ENCODE measurements around the gene ZNF292.
"Not testable (repeated sequence)": the region's sequence is repeated elsewhere in the genome, so short reads cannot be mapped to it uniquely, and the experiment has no call there.

ZNF292 gene

DNA sequence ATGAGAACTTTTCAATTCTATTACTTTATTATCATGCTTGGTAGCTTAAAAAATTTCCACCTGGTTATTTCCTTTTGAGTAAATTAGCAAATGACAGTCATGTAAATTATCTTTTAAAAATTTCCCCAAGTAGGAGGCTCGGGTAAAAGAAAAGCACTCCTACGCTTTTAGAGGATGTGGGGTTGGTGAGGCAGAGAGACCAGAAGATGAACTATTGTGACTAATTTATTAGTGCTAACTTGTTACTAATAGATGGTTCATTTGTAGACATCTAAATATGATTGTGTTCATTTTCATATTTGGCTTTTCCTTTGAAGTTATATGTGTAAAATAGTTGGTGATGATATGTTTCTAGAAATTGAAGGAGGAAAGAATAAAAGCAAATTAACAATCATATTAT, 27.0 kb downstream of the ZNF292 start:
- 92 to 93% methylated on average over 2 of the region's 2 CpGs for WGBS, 2 experiments
- no peaks in the 10 kb centered on the region for H3K9me3 ChIP-seq (ENCODE audit: control insufficient read depth, low read length)
- H3K36me3 ChIP-seq (ENCODE audit: control insufficient read depth, insufficient read depth, low read length) = no peaks in the 10 kb centered on the region
- no peak overlapping the region for H3K4me3 ChIP-seq (ENCODE audit: insufficient read depth, low read depth, low read length)
- H3K4me1 ChIP-seq (ENCODE audit: control insufficient read depth, insufficient read depth, low read length) = peaks cover 6% of the 10 kb centered on the region
- H3K27me3 ChIP-seq (ENCODE audit: control insufficient read depth, insufficient read depth, low read length, poor library complexity, severe bottlenecking) = no peaks in the 10 kb centered on the region
- H3K27ac ChIP-seq (ENCODE audit: insufficient read depth, low read depth, low read length, poor library complexity, severe bottlenecking) = no peak overlapping the region

DNA sequence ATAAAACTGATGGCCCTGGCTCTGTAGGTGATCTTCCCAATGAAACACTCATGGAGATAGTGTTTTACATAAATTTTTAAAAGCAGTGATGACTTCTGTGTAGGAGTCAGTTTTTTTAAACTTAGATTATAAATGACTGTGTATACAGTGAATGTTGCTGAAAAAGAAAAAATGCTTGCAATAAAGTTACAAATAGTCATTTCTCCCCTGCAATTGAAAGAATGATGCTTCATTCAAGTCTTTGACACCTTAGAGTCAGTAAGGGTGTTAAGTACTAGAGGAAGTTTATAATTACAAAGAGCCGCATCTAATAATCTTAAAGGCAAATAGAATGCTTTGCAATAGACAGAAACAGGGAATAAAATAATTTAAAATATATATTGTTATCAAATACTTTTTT, 27.6 kb downstream of the ZNF292 start:
- H3K27me3 ChIP-seq (ENCODE audit: control insufficient read depth, insufficient read depth, low read length, poor library complexity, severe bottlenecking) = no peaks in the 10 kb centered on the region
- peaks cover 6% of the 10 kb centered on the region for H3K4me1 ChIP-seq (ENCODE audit: control insufficient read depth, insufficient read depth, low read length)
- WGBS, 2 experiments = no CpG with 5 or more reads among the region's 1 CpG
- H3K4me3 ChIP-seq (ENCODE audit: insufficient read depth, low read depth, low read length) = no peak overlapping the region
- H3K36me3 ChIP-seq (ENCODE audit: control insufficient read depth, insufficient read depth, low read length) = no peaks in the 10 kb centered on the region
- H3K27ac ChIP-seq (ENCODE audit: insufficient read depth, low read depth, low read length, poor library complexity, severe bottlenecking) = no peak overlapping the region
- H3K9me3 ChIP-seq (ENCODE audit: control insufficient read depth, low read length) = no peaks in the 10 kb centered on the region

- Histone ChIP-seq H3K36me3 (ENCODE audit: control insufficient read depth, insufficient read depth, low read length) (no peaks in the 10 kb centered on the region), H3K4me3 (ENCODE audit: insufficient read depth, low read depth, low read length) (no peak overlapping the region), H3K27me3 (ENCODE audit: control insufficient read depth, insufficient read depth, low read length, poor library complexity, severe bottlenecking) (no peaks in the 10 kb centered on the region), H3K4me1 (ENCODE audit: control insufficient read depth, insufficient read depth, low read length) (peaks cover 6% of the 10 kb centered on the region), H3K9me3 (ENCODE audit: control insufficient read depth, low read length) (no peaks in the 10 kb centered on the region), H3K27ac (ENCODE audit: insufficient read depth, low read depth, low read length, poor library complexity, severe bottlenecking) (no peak overlapping the region)
- WGBS, 2 experiments = 75 to 100% methylated on average over 1 of the region's 1 CpG
Measured at GRCh38 chr6:87183687-87184086, 28.3 kb downstream of the ZNF292 start.

GRCh38 chr6:87184762-87185250, 29.4 kb downstream of the ZNF292 start:
- no peaks in the 10 kb centered on the region for H3K9me3 ChIP-seq (ENCODE audit: control insufficient read depth, low read length)
- no peaks in the 10 kb centered on the region for H3K36me3 ChIP-seq (ENCODE audit: control insufficient read depth, insufficient read depth, low read length)
- no peak overlapping the region for H3K4me3 ChIP-seq (ENCODE audit: insufficient read depth, low read depth, low read length)
- 90 to 92% methylated on average over 2 of the region's 2 CpGs for WGBS, 2 experiments
- peaks cover 5% of the 10 kb centered on the region for H3K4me1 ChIP-seq (ENCODE audit: control insufficient read depth, insufficient read depth, low read length)
- no peak overlapping the region for H3K27ac ChIP-seq (ENCODE audit: insufficient read depth, low read depth, low read length, poor library complexity, severe bottlenecking)
- H3K27me3 ChIP-seq (ENCODE audit: control insufficient read depth, insufficient read depth, low read length, poor library complexity, severe bottlenecking) = no peaks in the 10 kb centered on the region

GRCh38 chr6:87196275-87196842, 41.0 kb downstream of the ZNF292 start:
- WGBS, 2 experiments = 100% methylated on average over 1 of the region's 1 CpG; no CpG with 5 or more reads in 1 of the 2 experiments
- Histone ChIP-seq H3K36me3 (ENCODE audit: control insufficient read depth, insufficient read depth, low read length) (no peaks in the 10 kb centered on the region), H3K27ac (ENCODE audit: insufficient read depth, low read depth, low read length, poor library complexity, severe bottlenecking) (no peak overlapping the region), H3K4me3 (ENCODE audit: insufficient read depth, low read depth, low read length) (no peak overlapping the region), H3K4me1 (ENCODE audit: control insufficient read depth, insufficient read depth, low read length) (no peaks in the 10 kb centered on the region), H3K9me3 (ENCODE audit: control insufficient read depth, low read length) (no peaks in the 10 kb centered on the region), H3K27me3 (ENCODE audit: control insufficient read depth, insufficient read depth, low read length, poor library complexity, severe bottlenecking) (no peaks in the 10 kb centered on the region)

DNA sequence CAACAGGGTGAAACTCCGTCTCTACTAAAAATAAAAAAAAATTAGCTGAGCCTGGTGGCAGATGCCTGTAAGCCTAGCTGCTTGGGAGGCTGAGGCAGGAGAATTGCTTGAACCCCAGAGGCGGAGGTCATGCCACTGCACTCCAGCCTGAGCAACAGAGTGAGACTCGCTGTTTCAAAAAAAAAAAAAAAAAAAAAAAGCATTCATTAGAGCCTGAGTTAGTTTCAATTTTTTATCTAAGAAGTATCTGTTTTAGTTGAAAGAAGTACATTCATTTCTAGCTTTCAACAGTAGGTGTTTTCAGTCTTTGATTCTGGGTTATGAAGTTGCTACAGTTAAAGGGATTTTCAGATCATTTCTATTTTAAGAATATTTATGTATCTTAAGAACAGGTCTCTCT, 42.2 kb downstream of the ZNF292 start:
- Histone ChIP-seq H3K36me3 (ENCODE audit: control insufficient read depth, insufficient read depth, low read length) (no peaks in the 10 kb centered on the region), H3K4me1 (ENCODE audit: control insufficient read depth, insufficient read depth, low read length) (no peaks in the 10 kb centered on the region), H3K27me3 (ENCODE audit: control insufficient read depth, insufficient read depth, low read length, poor library complexity, severe bottlenecking) (no peaks in the 10 kb centered on the region), H3K27ac (ENCODE audit: insufficient read depth, low read depth, low read length, poor library complexity, severe bottlenecking) (no peak overlapping the region), H3K9me3 (ENCODE audit: control insufficient read depth, low read length) (no peaks in the 10 kb centered on the region), H3K4me3 (ENCODE audit: insufficient read depth, low read depth, low read length) (no peak overlapping the region)
- WGBS, 2 experiments = 98 to 100% methylated on average over 3 of the region's 3 CpGs

DNA sequence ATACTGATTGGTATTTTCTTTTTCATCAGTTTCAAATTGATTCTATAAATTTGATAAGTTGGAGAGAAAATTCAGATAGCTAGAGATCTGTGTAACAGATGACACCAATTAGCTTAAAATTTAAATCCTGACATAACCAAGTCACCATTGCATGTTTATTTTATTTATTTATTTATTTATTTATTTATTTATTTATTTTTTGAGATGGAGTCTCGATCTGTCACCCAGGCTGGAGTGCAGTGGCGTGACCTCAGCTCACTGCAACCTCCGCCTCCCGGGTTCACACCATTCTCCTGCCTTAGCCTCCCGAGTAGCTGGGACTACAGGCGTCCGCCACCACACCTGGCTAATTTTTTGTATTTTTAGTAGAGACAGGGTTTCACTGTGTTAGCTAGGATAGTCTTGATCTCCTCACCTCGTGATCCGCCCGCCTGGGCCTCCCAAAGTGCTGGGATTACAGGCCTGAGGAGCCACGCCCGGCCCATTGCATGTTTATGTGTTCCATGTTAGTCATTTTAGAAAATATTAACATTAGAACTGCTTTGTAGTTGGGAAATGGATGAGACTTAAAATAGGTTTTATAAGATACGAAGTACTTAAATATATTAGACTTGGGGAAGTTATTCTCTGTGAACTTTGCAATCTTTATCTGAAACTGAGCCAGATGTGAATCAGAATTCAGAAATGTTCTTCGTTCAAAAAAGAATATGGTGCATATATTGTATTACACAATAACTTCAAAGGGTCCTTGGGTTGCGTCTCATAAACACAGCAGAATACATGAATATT, 42.9 kb downstream of the ZNF292 start:
- WGBS, 2 experiments = 93 to 96% methylated on average over 13 to 15 of the region's 15 CpGs
- H3K4me1 ChIP-seq (ENCODE audit: control insufficient read depth, insufficient read depth, low read length); H3K27ac ChIP-seq (ENCODE audit: insufficient read depth, low read depth, low read length, poor library complexity, severe bottlenecking); H3K27me3 ChIP-seq (ENCODE audit: control insufficient read depth, insufficient read depth, low read length, poor library complexity, severe bottlenecking); H3K4me3 ChIP-seq (ENCODE audit: insufficient read depth, low read depth, low read length); H3K36me3 ChIP-seq (ENCODE audit: control insufficient read depth, insufficient read depth, low read length); H3K9me3 ChIP-seq (ENCODE audit: control insufficient read depth, low read length): not testable (repeated sequence)

DNA sequence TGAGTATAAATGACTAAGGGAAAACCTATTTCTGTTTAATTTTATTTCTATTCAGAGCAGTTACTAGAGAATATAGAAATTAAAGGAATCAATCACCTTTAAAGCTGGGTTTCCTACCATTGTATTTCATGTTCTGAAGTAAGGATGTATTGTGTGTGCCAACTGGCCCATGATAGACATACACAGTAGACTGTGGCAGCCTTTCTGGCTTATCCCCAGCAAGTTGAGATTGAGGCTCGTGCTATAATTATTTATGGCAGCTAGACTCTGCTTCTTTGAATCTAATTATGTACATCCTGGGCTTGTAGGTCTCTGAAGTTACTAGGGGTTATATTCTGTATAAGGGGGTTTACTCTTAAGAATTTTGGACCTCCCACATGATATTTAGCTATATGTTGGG, 44.4 kb downstream of the ZNF292 start:
- Histone ChIP-seq H3K27me3 (ENCODE audit: control insufficient read depth, insufficient read depth, low read length, poor library complexity, severe bottlenecking) (no peaks in the 10 kb centered on the region), H3K27ac (ENCODE audit: insufficient read depth, low read depth, low read length, poor library complexity, severe bottlenecking) (no peak overlapping the region), H3K4me1 (ENCODE audit: control insufficient read depth, insufficient read depth, low read length) (no peaks in the 10 kb centered on the region), H3K4me3 (ENCODE audit: insufficient read depth, low read depth, low read length) (no peak overlapping the region), H3K9me3 (ENCODE audit: control insufficient read depth, low read length) (no peaks in the 10 kb centered on the region), H3K36me3 (ENCODE audit: control insufficient read depth, insufficient read depth, low read length) (no peaks in the 10 kb centered on the region)
- 92 to 94% methylated on average over 1 of the region's 1 CpG for WGBS, 2 experiments

DNA sequence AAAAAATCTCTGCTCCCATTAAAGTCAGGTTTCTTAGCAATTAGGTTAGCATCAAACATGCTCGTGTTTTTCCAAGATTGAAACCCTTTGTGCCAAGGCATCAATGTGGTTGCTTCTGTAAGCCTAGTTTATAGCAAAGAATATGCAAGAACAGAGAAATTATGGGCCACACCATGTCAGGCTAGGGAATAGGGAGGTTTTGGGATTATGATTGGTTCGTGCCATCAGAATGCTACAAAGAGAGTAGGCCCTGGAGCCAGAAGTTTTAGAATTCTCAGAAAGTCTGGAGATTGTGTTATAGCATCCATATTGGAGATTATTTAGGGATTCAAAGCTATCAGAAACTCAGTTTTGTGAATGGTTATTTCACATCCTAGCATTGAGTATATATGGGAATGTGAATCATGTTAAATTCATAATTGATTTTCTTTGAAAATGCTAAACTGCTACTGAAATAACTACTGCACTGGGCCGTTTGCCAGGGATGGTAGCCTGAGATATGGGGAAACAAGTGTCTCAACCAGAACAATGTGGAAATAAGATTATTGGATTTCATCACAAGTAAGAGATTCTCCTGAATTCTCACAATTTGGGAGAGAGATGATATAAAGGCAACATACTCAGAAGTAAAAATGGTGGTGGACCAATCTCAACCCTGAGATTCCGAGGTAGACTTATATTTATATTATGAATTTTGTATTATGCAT, 45.3 kb downstream of the ZNF292 start:
- WGBS, 2 experiments = 95 to 98% methylated on average over 3 to 4 of the region's 4 CpGs
- H3K27ac ChIP-seq (ENCODE audit: insufficient read depth, low read depth, low read length, poor library complexity, severe bottlenecking) = no peak overlapping the region
- H3K4me1 ChIP-seq (ENCODE audit: control insufficient read depth, insufficient read depth, low read length) = no peaks in the 10 kb centered on the region
- no peaks in the 10 kb centered on the region for H3K9me3 ChIP-seq (ENCODE audit: control insufficient read depth, low read length)
- H3K4me3 ChIP-seq (ENCODE audit: insufficient read depth, low read depth, low read length) = no peak overlapping the region
- H3K36me3 ChIP-seq (ENCODE audit: control insufficient read depth, insufficient read depth, low read length) = no peaks in the 10 kb centered on the region
- no peaks in the 10 kb centered on the region for H3K27me3 ChIP-seq (ENCODE audit: control insufficient read depth, insufficient read depth, low read length, poor library complexity, severe bottlenecking)

DNA sequence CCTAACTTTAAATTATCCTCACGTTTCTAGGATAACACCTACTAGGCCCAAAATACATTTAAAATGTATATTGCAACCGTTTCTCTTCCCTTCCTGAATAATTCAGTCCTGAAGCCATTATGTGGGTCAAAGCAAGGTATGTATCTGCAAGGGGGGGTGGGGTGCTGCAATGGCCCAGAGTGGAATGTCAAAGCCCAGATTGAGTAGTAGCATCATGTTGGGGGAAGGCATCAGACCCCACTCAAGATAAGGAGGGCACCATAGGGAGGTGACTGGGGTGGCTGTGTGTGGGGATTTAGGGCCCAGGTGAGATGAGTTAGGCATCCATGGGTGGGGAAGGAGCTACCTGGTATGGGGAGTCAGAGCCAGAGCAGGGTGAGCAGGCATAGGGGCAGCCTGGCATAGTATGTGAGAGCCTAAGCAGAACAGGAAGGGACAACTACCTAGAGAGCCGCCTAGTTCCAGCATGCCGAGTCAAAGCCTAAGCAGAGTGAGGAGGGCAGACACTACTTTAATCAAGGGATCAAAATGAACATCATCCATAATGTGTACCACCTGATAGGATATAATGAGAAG, 48.2 kb downstream of the ZNF292 start:
- no peak overlapping the region for H3K27ac ChIP-seq (ENCODE audit: insufficient read depth, low read depth, low read length, poor library complexity, severe bottlenecking)
- no peaks in the 10 kb centered on the region for H3K9me3 ChIP-seq (ENCODE audit: control insufficient read depth, low read length)
- H3K36me3 ChIP-seq (ENCODE audit: control insufficient read depth, insufficient read depth, low read length) = no peaks in the 10 kb centered on the region
- no peaks in the 10 kb centered on the region for H3K27me3 ChIP-seq (ENCODE audit: control insufficient read depth, insufficient read depth, low read length, poor library complexity, severe bottlenecking)
- no peaks in the 10 kb centered on the region for H3K4me1 ChIP-seq (ENCODE audit: control insufficient read depth, insufficient read depth, low read length)
- WGBS, 2 experiments = 92 to 93% methylated on average over 3 to 4 of the region's 4 CpGs
- H3K4me3 ChIP-seq (ENCODE audit: insufficient read depth, low read depth, low read length) = no peak overlapping the region

All from ectodermal cell (in vitro differentiated cells).